GM19239 (cell line): ENCODE results near the gene EXOG.

Experiments
- DNase-seq: peaks from one replicate; pipeline ENCODE4 v3.0.0; 2011; ENCODE audit warnings: low spot score; ENCODE audit not compliant: insufficient read length
- FAIRE-seq: peaks from 2 replicates; lab custom pipeline; 2011; peaks lifted over from hg19 to GRCh38; lab: Jason Lieb, UNC

The EXOG gene

GRCh38 chr3:38542401-38543298 lies 46.5 kb downstream of the EXOG start:
- no peak for DNase-seq
- FAIRE-seq, result no peak

- no peak for DNase-seq
Measured at GRCh38 chr3:38543586-38543985, 47.4 kb downstream of the EXOG start.

DNA sequence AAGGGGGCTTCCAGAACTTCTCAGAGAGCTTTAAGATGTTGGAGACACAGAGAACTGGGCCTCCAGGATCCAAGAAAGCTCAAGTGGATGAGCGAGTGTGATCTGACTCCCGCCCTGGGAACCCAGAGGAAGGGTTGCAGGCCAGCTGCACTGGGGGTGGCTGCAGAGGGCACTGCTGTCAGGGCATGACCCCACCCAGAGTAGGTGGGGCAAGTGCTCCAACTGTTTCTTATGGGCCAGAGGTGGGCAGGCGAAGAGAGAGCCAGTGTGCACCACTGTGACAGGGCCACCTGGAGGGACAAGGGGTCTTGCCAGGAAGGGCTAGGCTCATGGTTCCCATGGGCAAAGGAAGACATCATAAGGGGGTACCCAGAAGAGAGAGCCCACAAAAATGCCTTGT lies 48.8 kb downstream of the EXOG start:
- FAIRE-seq (no peak), DNase-seq (no peak)

More at GRCh38 chr3:38543586-38543985, 47.4 kb downstream of the EXOG start:
- no peak for FAIRE-seq

DNA sequence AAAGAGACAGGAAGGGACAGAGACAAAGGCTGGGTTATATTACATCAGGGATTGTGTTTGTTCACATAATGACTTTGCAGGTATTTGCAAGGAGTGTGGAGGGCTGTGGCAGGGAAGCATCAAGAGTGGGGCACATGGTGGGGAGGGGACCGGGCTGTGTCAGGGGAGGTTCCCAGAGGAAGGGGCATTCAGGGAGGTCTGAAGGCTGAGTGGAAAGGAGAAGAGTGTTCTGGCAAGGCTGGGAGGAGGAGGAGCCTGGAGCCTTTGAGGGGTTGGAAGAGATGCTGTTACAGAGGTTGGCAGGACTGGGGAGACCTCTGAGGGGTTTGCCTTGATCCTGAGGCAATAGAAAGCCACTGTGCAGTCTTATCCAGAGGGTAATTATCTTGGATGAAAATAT lies 49.4 kb downstream of the EXOG start:
- no peak for FAIRE-seq
- DNase-seq, result no peak

DNA sequence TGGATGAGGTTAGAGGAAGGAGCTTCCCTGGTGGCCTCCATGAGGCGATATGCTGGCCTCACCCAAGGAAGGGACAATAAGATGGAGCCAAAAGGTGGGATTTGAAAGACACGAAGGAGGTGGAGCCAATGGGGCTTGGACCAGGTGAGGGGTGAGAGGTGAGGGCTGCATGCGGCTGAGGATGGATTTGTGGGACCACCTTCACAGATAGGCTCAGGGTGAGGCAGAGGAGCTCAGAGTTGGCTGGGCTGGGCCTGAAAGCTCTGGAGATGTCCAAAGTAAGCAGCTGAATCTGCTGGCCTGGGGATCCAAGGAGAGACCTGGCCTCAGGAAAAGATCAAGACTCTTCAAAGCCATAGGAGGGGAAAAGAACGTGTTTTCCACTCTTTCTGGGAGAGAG lies 49.8 kb downstream of the EXOG start:
- no peak for DNase-seq
- no peak for FAIRE-seq

DNA sequence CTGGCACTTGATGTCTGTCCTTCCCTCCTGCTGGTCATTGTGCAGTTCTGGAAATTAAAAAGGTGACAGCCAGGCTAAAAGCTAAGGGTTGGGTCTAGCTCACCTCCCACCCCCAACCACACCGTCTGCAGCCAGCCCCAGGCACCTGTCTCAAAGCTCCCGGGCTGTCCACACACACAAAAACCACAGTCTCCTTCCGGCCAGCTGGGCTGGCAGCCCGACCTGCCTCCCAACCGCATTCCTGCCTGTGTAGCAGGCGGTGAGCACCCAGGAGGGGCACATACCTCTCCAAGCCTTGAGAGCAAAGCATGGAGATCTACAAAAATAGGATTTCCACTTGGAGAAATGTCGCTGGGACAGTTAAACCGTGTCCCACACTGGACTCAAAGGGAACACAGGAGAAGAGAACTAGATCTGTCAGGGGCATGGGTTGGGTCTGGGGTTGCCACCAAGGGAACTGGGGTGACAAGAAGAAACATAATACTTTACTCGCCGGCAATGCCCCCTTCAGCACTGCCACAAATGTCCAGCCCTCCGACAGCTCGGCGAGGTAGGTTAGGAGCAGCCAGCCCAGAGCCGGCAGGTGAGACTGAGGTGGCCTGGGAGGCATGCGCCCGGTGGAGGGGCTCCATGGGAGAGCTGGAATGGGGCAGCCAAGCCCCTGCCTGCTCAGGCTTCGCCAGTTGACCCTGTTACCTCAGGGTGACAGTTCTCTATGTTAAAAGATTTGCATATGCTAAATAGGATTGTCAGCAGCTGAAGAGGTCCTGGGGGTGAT lies 52.2 kb downstream of the EXOG start:
- DNase-seq (no peak), FAIRE-seq (no peak)

GRCh38 chr3:38549082-38549481 lies 52.9 kb downstream of the EXOG start:
- DNase-seq (no peak), FAIRE-seq (no peak)

- no peak for DNase-seq
Measured at GRCh38 chr3:38549486-38549885, 53.3 kb downstream of the EXOG start.

GRCh38 chr3:38549957-38550840 lies 54.1 kb downstream of the EXOG start:
- DNase-seq (no peak), FAIRE-seq (no peak)

More at GRCh38 chr3:38549486-38549885, 53.3 kb downstream of the EXOG start:
- no peak for FAIRE-seq

GRCh38 chr3:38551026-38551832 lies 55.1 kb downstream of the EXOG start:
- DNase-seq, result no peak
- no peak for FAIRE-seq

DNA sequence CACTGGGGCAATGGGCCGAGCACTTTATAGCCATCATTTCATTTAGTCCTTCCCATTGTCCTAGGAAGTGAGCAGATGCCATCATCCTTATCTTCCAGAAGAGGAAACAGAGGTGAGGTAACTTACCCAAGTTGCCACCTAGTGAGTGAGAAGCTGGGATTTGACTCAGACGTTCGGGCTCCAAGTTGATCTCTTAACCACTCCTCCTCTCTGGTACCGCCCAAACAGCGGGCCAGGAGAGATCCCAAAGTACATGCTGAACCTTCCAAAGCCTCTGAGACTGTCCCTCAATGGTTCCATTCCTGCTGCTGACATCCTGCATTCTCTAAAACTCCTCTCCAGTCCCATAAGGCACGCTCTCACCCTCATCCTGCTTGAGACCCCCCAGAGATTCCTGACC lies 56.2 kb downstream of the EXOG start:
- DNase-seq, result no peak
- no peak for FAIRE-seq

- DNase-seq, result no peak
- no peak for FAIRE-seq
Measured at GRCh38 chr3:38553071-38553470, 56.9 kb downstream of the EXOG start.

DNA sequence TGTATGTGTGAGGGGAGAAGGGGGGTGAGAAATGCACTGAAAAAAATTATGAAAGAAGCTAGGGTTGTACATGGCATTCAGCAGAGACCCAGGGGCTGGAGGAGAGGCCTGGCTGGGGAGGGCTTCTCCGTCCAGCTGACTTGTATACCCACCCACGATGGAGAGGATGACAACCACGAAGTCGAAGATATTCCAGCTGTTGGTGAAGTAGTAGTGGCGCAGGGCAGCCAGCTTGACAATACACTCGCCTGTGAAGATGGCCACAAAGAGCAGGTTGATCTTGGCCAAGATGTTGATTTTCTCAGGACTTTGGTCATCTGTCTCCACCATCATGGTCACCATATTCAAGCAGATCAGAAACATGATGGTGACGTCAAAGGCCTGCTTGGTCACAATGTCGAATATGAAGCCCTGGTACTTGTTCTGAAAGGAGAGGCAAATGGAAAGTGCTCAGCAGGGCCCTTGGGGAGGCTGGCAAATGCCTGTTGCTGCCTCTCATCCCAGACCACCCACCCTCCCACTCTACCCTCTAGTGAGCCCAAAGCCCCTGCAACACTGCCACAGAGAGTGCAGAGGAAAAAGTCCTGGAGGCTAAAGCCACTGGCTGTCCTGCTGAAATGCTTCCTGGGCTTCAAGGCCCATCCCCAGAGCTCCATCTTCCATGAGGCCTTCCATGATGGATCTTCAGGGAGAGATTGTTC lies 58.1 kb downstream of the EXOG start:
- FAIRE-seq (no peak), DNase-seq (no peak)

GRCh38 chr3:38555149-38555840 lies 59.2 kb downstream of the EXOG start:
- no peak for DNase-seq
- FAIRE-seq, result no peak

GRCh38 chr3:38555926-38556325 lies 59.8 kb downstream of the EXOG start:
- FAIRE-seq, result no peak

GRCh38 chr3:38556640-38557358 lies 60.7 kb downstream of the EXOG start:
- DNase-seq (no peak), FAIRE-seq (no peak)

More at GRCh38 chr3:38555926-38556325, 59.8 kb downstream of the EXOG start:
- no peak for DNase-seq

GRCh38 chr3:38558864-38559263 lies 62.7 kb downstream of the EXOG start:
- FAIRE-seq (no peak), DNase-seq (no peak)

DNA sequence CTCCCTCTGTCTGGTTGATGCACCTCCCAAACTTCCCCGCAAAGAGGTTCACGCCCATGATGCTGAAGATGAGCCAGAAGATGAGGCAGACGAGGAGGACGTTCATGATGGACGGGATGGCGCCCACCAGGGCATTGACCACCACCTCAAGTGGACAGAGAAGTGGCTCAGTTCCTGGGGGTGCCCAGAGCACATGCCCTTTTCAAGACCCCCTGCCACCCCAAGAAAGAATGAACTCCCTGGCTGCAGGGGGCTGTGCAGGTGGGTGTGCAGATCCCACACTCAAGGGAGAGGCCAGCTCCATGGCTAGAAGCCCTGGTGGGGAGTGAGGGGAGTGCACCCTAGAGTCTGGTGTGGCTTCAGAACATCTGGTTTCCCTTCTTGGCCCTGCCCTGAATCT lies 64.1 kb downstream of the EXOG start:
- FAIRE-seq, result no peak

More for the DNA sequence above, 64.1 kb downstream of the EXOG start:
- no peak for DNase-seq
